Measurements from ENCODE around the gene LHX6. TPM values are rescaled to one million over a fixed set of nuclear protein-coding genes. Genes with fewer than 3 reads are reported as not detected.

Gene LHX6
- total RNA-seq, 2 experiments from 2014 or later: 0.07 to 0.22 TPM

- no peak for DNase-seq
- Mint-ChIP-seq H3K27ac (no peak overlapping the region), H3K4me3 (no peak overlapping the region), H3K36me3 (ENCODE audit: low read depth) (peaks cover 36% of the 10 kb centered on the region), H3K9me3 (no peaks in the 10 kb centered on the region), H3K4me1 (ENCODE audit: low read depth) (peaks cover 33% of the 10 kb centered on the region), H3K27me3 (no peaks in the 10 kb centered on the region)
- no peak for TF ChIP-seq CTCF (IDR thresholded peaks at IDR 0.05)
- ATAC-seq: no peak
- ChIA-PET POLR2A (interaction anchor here (0.6 to 1.3 kb wide), 3 partner anchors 9 to 1429 kb away, joined by 3 read pairs; no protein-coding TSS in a partner anchor), CTCF (interaction anchor here (1.5 kb wide), 1 partner anchor 166 kb away, joined by 3 read pairs; no protein-coding TSS in a partner anchor)
- intact Hi-C loops (cut with micrococcal nuclease): loop anchor here (10.0 kb wide), 1 partner anchor 83 kb away; no protein-coding TSS in a partner anchor
These were observed 33.3 kb upstream of the LHX6 start for GRCh38 chr9:122262073-122262472.

GRCh38 chr9:122261469-122261881, 32.7 kb upstream of the LHX6 start:
- Mint-ChIP-seq H3K36me3 (ENCODE audit: low read depth) (peaks cover 35% of the 10 kb centered on the region), H3K27ac (no peak overlapping the region), H3K4me1 (ENCODE audit: low read depth) (peaks cover 31% of the 10 kb centered on the region), H3K27me3 (no peaks in the 10 kb centered on the region), H3K4me3 (no peak overlapping the region), H3K9me3 (no peaks in the 10 kb centered on the region)
- ChIA-PET POLR2A (no interaction called here), CTCF (interaction anchor here (1.4 kb wide), 1 partner anchor 10 kb away, joined by 4 read pairs; no protein-coding TSS in a partner anchor)
- ATAC-seq (no peak), DNase-seq (no peak)
- intact Hi-C loops (cut with micrococcal nuclease): loop anchor here (10.0 kb wide), 1 partner anchor 83 kb away; no protein-coding TSS in a partner anchor
- TF ChIP-seq CTCF (IDR thresholded peaks at IDR 0.05): no peak

GRCh38 chr9:122258886-122259415, 30.2 kb upstream of the LHX6 start:
- ChIA-PET CTCF (interaction anchor here (1.2 kb wide), 1 partner anchor 134 kb away, joined by 3 read pairs; no protein-coding TSS in a partner anchor), POLR2A (interaction anchor here (0.6 kb wide), 1 partner anchor 21 kb away, joined by 3 read pairs; no protein-coding TSS in a partner anchor)
- Mint-ChIP-seq H3K27me3 (no peaks in the 10 kb centered on the region), H3K27ac (no peak overlapping the region), H3K9me3 (no peaks in the 10 kb centered on the region), H3K4me3 (no peak overlapping the region), H3K36me3 (ENCODE audit: low read depth) (peaks cover 23% of the 10 kb centered on the region), H3K4me1 (ENCODE audit: low read depth) (peaks cover 25% of the 10 kb centered on the region)
- ATAC-seq (no peak), DNase-seq (no peak)
- TF ChIP-seq CTCF (IDR thresholded peaks at IDR 0.05): no peak
- intact Hi-C loops (cut with micrococcal nuclease): no loop called here

- H3K4me3 Mint-ChIP-seq: no peak overlapping the region
- no peaks in the 10 kb centered on the region for H3K27me3 Mint-ChIP-seq
- DNase-seq (no peak), ATAC-seq (no peak)
- H3K36me3 Mint-ChIP-seq (ENCODE audit: low read depth): peaks cover 39% of the 10 kb centered on the region
- no peaks in the 10 kb centered on the region for H3K9me3 Mint-ChIP-seq
- peaks cover 12% of the 10 kb centered on the region for H3K4me1 Mint-ChIP-seq (ENCODE audit: low read depth)
- POLR2A ChIA-PET: interaction anchor here (1.3 kb wide), 1 partner anchor 9 kb away, joined by 6 read pairs; the partner anchor contains the start of genes MRRF and RBM18
- CTCF ChIA-PET: no interaction called here
- no peak for TF ChIP-seq CTCF (IDR thresholded peaks at IDR 0.05)
- intact Hi-C loops (cut with micrococcal nuclease): no loop called here
- H3K27ac Mint-ChIP-seq: no peak overlapping the region
These were observed 27.4 kb upstream of the LHX6 start for GRCh38 chr9:122256206-122256605.

- ChIA-PET CTCF (no interaction called here), POLR2A (interaction anchor here (1.3 kb wide), 1 partner anchor 10 kb away, joined by 6 read pairs; the partner anchor contains the start of genes MRRF and RBM18)
- DNase-seq: no peak
- ATAC-seq: no peak
- H3K27ac Mint-ChIP-seq: no peak overlapping the region
- H3K4me1 Mint-ChIP-seq (ENCODE audit: low read depth): peaks cover 11% of the 10 kb centered on the region
- peaks cover 38% of the 10 kb centered on the region for H3K36me3 Mint-ChIP-seq (ENCODE audit: low read depth)
- no peaks in the 10 kb centered on the region for H3K9me3 Mint-ChIP-seq
- H3K4me3 Mint-ChIP-seq: no peak overlapping the region
- H3K27me3 Mint-ChIP-seq: no peaks in the 10 kb centered on the region
- intact Hi-C loops (cut with micrococcal nuclease): no loop called here
- no peak for TF ChIP-seq CTCF (IDR thresholded peaks at IDR 0.05)
These were observed 26.0 kb upstream of the LHX6 start for GRCh38 chr9:122254761-122255160.

Data from activated CD8-positive, alpha-beta T cell treated with anti-CD3 and anti-CD28 coated beads for 36 hours (primary cell).